AG08395 (cell line): Measurements from ENCODE around the gene SYMPK.

Experiments used
- DNase-seq: peaks from one replicate; pipeline ENCODE4 v3.0.0; 2012; ENCODE audit warnings: mixed read lengths, low spot score

SYMPK gene

DNA sequence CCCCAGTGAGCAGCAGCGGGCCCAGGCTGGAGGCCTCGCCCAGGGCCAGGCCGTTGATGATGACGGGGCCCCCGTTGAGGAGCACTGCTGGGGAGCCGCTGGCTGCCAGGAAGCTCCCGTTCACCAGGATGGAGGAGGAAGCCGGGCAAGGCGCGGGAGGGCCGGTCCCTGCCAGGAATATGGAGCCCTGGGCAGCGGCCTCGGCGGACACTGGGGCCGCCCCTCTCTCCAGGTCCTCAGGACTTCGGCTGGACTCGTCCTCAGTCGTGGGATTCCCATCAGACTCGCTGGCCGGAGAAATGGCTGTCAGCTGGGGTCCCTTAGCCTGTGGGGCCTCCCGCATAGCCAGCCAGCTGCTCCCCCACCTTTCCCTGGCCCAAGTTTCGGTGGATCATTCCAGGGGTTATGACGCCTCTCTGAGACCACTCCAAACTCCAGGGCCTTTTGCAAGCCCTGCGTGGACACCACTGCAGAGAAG lies 96.0 kb downstream of the SYMPK start:
- no peak for DNase-seq

DNA sequence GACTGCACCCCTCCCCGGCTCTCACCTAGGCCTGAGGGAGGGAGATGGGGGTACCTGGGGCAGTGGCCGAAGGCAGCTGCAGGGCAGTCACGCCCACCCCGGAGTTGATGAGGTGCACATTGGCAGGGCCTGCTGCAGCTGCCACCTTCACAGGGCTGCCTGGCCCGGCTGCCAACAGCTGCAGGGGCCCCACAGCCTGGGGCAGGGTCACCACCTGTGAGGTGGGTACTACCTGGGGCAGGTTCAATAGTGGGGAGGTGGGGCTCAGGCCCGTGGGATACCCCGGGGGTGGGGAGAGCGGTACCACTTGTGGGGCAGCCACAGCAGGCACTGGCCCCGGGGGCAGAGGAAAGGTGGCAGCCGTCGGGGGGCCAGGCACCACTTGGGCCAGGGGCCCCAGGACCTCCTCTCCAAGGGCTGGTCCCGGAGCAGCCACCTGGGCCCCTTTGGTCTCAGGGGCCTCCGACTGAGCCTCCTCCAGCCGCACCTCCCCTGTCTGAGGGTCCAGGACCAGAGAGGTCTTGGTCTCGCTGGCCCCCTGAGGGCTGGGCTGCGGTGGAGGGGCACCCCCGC lies 96.6 kb downstream of the SYMPK start:
- no peak for DNase-seq

DNA sequence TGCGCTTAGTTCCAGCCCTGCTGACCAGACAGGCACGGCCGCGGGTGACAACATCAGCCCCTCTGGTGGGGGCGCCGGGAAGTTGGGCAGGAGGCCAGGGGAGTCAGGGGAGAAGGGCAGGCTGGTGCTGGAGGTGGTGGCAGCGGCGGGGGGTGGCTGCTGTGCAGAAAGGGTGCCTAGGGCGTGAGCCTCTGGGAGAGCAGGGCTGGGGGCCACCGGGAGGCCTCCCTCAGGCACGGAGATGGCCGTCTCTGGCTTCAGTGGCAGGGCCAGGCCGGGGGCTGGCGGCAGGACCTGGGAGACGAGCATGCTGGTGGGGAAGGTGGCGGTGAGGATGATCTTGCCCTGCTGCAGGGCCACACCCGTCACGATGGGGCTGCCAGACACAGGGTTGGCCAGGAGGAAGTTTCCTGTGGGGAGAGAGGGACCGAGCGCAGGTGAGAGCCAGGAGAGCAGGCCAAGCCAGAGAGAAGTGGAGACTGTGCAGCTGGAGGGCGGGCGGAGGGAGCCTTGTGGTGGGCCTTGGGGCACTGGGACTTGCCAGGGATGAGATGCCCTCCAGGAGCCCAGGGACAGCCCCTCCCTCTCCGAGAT lies 97.1 kb downstream of the SYMPK start:
- DNase-seq, result no peak
